Stimulated activated CD4-positive, alpha-beta T cell treated with anti-CD3 and anti-CD28 coated beads, Interleukin-12 subunit alpha, Interleukin-12 subunit beta, amount 100 ng/mL, for 24 hours (primary cell): ENCODE data around the gene PTPRQ.
"Not testable (repeated sequence)": the region's sequence is repeated elsewhere in the genome, so short reads cannot be mapped to it uniquely, and the experiment has no call there.

Source experiments
- DNase-seq, 2 experiments: peaks; one replicate each; pipeline ENCODE4 v3.0.0-alpha.2; 2020; ENCODE audit warnings: low read depth in 2 of 2

The PTPRQ gene

DNA sequence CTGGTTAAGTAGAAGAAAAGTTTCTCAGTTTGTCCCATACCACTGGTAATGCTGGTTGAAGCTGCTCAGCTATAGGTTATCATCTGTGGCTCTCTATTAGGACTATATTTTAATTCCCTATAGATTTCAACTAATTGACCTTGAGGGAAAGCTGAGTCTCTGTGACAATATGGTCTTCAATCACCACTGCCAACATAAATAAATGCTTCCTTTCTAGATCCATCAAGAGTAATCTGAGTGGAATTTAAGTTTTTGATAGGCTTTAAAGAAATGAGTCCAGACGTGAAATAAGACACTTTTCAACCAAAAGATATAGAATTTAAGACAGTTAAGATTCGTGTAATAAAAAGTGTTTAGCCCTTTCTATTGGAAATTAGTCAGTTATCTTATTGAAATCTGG lies 199.9 kb downstream of the PTPRQ start:
- DNase-seq = no peak

DNA sequence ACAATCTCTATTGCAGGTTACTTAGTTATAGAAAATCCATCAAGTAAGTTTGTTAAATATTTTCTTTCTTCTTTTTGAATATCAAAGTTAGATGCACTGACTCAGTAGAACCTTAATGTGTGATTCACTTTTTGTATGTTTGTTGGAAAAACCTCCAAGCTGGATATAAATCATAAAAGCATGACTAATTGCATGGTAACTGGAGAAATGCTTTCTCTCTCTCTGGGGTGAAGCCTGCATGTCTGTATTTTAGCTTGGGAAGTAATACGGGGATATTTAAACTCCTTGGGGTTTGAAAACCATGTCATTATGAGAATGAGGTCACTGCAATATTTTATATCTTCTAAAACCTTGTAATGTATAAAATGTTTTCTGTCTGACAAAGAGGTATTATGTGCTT lies 204.8 kb downstream of the PTPRQ start:
- DNase-seq = no peak

- no peak for DNase-seq
These were observed 211.7 kb downstream of the PTPRQ start for GRCh38 chr12:80655751-80656150.

DNA sequence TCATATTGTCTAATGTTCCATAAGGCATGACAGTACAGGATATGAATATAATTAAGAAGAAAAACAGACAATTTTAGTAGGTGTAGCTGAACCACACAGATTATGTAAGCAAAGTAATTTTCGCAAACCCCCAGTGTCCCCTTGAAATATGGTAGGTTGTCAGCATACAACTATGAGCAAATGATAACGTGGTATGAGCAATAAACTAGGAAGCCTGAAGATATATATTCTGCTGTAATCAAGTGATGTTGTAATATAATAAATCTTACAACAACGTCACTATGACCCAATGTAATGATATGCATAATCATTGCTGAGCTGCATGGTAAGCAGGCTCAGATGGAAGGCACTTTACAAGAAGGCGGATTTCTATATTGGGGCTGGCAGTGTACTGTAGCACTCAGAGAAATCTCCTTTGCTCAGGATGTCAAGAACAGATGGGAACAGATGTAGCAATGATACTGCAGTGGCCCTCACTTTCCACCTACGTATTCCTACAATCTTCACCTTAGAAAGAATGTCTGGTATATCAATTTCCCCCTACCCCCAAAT lies 215.6 kb downstream of the PTPRQ start:
- no peak for DNase-seq

DNA sequence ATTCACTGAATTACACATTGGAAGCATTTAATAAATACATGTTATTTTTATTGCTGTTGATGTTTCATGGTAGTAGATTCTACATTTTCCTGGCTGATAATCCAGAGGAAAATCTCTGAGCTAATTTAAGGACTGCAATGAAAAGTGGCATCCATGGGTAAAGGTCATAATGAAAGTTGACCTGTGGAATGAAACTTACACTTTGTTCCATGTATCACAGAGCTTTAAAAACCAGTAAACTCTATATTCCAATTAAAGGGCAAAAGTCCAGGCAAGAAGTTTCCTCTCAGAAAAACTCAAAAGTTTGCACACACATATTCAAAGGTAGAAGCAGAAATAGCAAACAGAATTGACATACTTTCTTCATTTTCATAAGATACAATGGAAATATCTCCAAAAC lies 218.6 kb downstream of the PTPRQ start:
- DNase-seq = no peak

DNA sequence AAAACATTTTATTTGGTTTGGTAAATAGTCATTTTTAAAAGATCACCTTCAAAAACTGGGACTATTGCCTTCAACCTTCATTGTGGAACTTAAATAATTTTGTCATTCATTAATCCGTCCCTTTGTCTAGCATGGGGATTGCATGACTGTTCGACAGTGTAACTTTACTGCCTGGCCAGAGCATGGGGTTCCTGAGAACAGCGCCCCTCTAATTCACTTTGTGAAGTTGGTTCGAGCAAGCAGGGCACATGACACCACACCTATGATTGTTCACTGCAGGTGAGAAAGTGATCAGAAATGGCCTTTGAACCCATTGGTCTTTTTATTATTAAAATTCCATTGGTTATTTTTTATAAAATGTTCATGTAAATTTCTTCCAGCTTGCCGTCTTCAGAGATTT lies 226.2 kb downstream of the PTPRQ start:
- DNase-seq = no peak

- not testable (repeated sequence) for DNase-seq
These were observed 232.1 kb downstream of the PTPRQ start for GRCh38 chr12:80676042-80676636.

- no peak for DNase-seq
These were observed 232.8 kb downstream of the PTPRQ start for GRCh38 chr12:80676856-80677255.

- no peak for DNase-seq
These were observed 234.0 kb downstream of the PTPRQ start for GRCh38 chr12:80677994-80678393.

GRCh38 chr12:80679346-80680131 lies 235.5 kb downstream of the PTPRQ start:
- DNase-seq = no peak

DNA sequence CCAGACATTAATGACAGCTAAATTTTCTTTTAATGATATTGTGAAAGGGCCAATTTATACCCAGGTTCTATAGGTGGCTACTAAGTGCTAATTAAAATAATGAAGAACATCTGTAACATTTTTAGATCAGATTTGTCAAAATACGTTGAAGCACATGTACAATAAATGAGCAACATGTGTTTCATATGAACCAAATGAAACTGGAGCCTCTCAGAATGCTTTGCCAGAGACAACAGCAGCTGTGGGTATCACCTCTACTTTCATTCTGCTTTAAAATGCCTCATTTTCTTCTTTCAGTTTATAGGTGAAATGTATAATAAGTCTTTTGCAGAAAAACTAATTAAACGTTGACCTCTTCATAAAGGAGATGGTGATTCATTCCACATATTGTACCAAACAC lies 237.3 kb downstream of the PTPRQ start:
- no peak for DNase-seq

GRCh38 chr12:80681786-80682185 lies 237.8 kb downstream of the PTPRQ start:
- no peak for DNase-seq

- DNase-seq = no peak
These were observed 240.1 kb downstream of the PTPRQ start for GRCh38 chr12:80684077-80684495.

DNA sequence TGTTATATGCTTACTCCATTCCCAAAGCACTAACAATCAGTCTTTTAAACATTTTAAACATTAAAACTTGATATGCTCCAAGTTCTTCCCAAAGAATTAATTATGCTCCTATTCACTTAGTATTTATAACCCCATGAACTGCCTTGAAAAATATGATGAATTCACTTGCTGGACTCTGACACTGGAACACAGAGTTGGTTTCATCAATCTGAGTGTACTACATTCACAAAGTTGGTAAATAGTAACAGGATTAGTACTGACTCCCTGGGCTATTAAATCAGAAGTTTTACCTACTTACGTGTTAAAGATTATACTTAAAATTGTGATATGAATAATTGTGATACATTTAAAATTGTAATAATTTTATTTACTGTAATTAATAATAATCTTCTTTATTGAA lies 246.1 kb downstream of the PTPRQ start:
- no peak for DNase-seq

DNA sequence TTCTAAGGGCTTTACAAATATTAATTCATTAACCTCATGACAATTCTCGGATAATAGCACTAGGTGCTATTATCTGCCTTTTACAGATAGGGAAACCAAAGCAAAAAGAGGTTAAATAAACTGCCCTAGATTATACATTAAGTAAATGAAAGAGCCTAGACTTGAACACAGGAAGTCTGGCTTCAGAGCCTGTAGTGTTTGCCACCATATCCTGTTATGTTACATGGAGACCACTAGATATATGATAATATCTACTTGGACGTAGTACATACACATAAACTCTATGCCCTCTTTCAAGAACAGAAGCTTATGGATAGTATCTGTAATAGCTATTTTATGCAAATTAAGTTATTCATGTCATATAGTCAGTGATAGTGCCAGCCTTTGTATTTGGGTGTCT lies 246.5 kb downstream of the PTPRQ start:
- DNase-seq = no peak

- DNase-seq = no peak
These were observed 248.1 kb downstream of the PTPRQ start for GRCh38 chr12:80692114-80692513.

GRCh38 chr12:80697270-80697887 lies 253.3 kb downstream of the PTPRQ start:
- DNase-seq = no peak

- no peak for DNase-seq
These were observed 254.2 kb downstream of the PTPRQ start for GRCh38 chr12:80698256-80698655.

GRCh38 chr12:80698847-80699542 lies 255.0 kb downstream of the PTPRQ start:
- no peak for DNase-seq

- DNase-seq = no peak
These were observed 256.3 kb downstream of the PTPRQ start for GRCh38 chr12:80700327-80700726.

DNA sequence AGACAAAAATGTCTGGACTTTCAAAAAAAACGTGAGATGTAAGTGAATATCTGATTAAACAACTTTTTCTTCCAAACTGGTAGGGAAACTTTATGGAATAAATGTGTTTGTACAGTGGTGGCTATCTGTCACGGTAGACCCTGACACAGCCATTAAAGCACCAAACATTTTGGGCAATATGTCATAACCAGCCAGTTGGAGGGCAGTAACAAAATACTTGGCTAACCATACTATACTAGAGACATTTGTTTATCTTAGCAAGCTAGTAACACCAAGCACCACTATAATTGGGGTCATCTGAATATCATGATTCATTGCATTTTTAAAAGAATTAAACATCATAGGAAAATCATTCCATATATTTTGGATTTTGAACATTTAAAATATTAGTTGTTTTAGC lies 257.4 kb downstream of the PTPRQ start:
- no peak for DNase-seq
